Measurements from ENCODE around the gene SPATA4. TPM values are rescaled to one million over a fixed set of nuclear protein-coding genes. Genes with fewer than 3 reads are reported as not detected.

SPATA4 gene
- total and polyA plus RNA-seq, 10 of the 15 experiments (the other 5 are each of a cell fraction or from before 2014, with no cell fraction given), result not detected

- no peak for TF ChIP-seq HDAC6 (IDR thresholded peaks at IDR 0.05; ENCODE audit: unreplicated experiment)
- TF ChIP-seq RELB (IDR thresholded peaks at IDR 0.05; ENCODE audit: low read depth), result no peak
- no peak for TF ChIP-seq SREBF1 (IDR thresholded peaks at IDR 0.05; ENCODE audit: low read length)
- TF ChIP-seq HCFC1 (IDR thresholded peaks at IDR 0.05; ENCODE audit: low read length), result no peak
- no peak for TF ChIP-seq MTA2 (IDR thresholded peaks at IDR 0.05; ENCODE audit: low read depth)
Observed at GRCh38 chr4:176142253-176142652, 53.1 kb downstream of the SPATA4 start (continued).

GRCh38 chr4:176139518-176139917 lies 55.9 kb downstream of the SPATA4 start:
- H4K20me1 ChIP-seq (ENCODE audit: control insufficient read depth, insufficient read depth), result no peaks in the 10 kb centered on the region
- CTCF ChIA-PET, result interaction anchor here (1.0 kb wide), 1 partner anchor 13 kb away, joined by 4 read pairs; no protein-coding TSS in a partner anchor
- in situ Hi-C loops (cut with MboI) (no loop called here), intact Hi-C loops (cut with micrococcal nuclease; ENCODE audit: unreplicated experiment) (no loop called here)
- POLR2A ChIA-PET, result no interaction called here
- no peak overlapping the region for H3K4me3 ChIP-seq
- TF ChIP-seq NFYB (IDR thresholded peaks at IDR 0.05; ENCODE audit: insufficient read depth, low read depth, low read length), result no peak
- TF ChIP-seq ZNF24 (IDR thresholded peaks at IDR 0.05), result no peak
- no peak for TF ChIP-seq NFIC (IDR thresholded peaks at IDR 0.05; ENCODE audit: low read depth, low read length)
- TF ChIP-seq REST (IDR thresholded peaks at IDR 0.05; ENCODE audit: low read depth, low read length), result no peak
- TF ChIP-seq ZNF687 (IDR thresholded peaks at IDR 0.05), result no peak
- H2AFZ ChIP-seq (ENCODE audit: control insufficient read depth, low read depth, low read length), result no peak overlapping the region
- DNase-seq (ENCODE audit: low read depth, low spot score), result no peak
- RAD21 ChIA-PET (ENCODE audit: unreplicated experiment), result no interaction called here
- no peaks in the 10 kb centered on the region for H3K9me3 ChIP-seq (replicated peaks; ENCODE audit: control insufficient read depth, insufficient read depth, low read length)
- ATAC-seq, result no peak
- SMC1A ChIA-PET (ENCODE audit: uncharacterized antibody, unreplicated experiment), result no interaction called here
- H3K27me3 ChIP-seq (replicated peaks in 1 of 2; ENCODE audit: control insufficient read depth in 2 of 2, insufficient read depth in 2 of 2, low read length in 1 of 2), result no peaks in the 10 kb centered on the region
- H3K4me1 ChIP-seq (ENCODE audit: control insufficient read depth, insufficient read depth, low read length), result no peaks in the 10 kb centered on the region
- no peak overlapping the region for H3K4me2 ChIP-seq (ENCODE audit: control insufficient read depth, insufficient read depth)
- H3K36me3 ChIP-seq (ENCODE audit: control insufficient read depth in 2 of 2, insufficient read depth in 2 of 2, low read length in 1 of 2), result no peaks in the 10 kb centered on the region
- no peak overlapping the region for H3K27ac ChIP-seq (ENCODE audit: control insufficient read depth, insufficient read depth)
- H3K9ac ChIP-seq (ENCODE audit: control insufficient read depth, insufficient read depth, low read length), result no peak overlapping the region
- no peak for FAIRE-seq
- no peaks in the 10 kb centered on the region for H3K79me2 ChIP-seq (ENCODE audit: control insufficient read depth, insufficient read depth, low read length)
- BruUV-seq (replicated peaks), result no TSS peak
